HepG2 (cell line): ENCODE measurements around the gene SLC25A28. TPM values are rescaled to one million over a fixed set of nuclear protein-coding genes. Genes with fewer than 3 reads are reported as not detected.
A peak's percentile ranks its signal among the peaks of the same experiment; 100 is the strongest.

Experiments used
- CBX1 ChIP-seq: IDR thresholded peaks from one replicate; pipeline ENCODE4 v1.6.1; 2016; ENCODE audit warnings: antibody characterized with exemption, low read depth
- FOSL2 ChIP-seq: sonication (generic); formaldehyde crosslinking; IDR thresholded peaks from 2 replicates; pipeline ENCODE4 v1.4.0; 2020; ENCODE audit warnings: missing genetic modification reagents
- IKZF1 ChIP-seq: fragments of 450-650 bp; IDR thresholded peaks from 2 replicates; pipeline ENCODE4 v1.7.1; 2016
- IKZF4 ChIP-seq: sonication (generic); formaldehyde crosslinking; IDR thresholded peaks from 2 replicates; pipeline ENCODE4 v1.5.1; 2020; ENCODE audit warnings: borderline replicate concordance, mild to moderate bottlenecking, low read depth, missing genetic modification reagents; ENCODE audit errors: not compliant biosample characterization
- MTA3 ChIP-seq: sonication (generic); formaldehyde crosslinking; IDR thresholded peaks from 2 replicates; pipeline ENCODE4 v1.4.0; 2020; ENCODE audit warnings: missing genetic modification reagents
- MTF2 ChIP-seq: sonication (generic); formaldehyde crosslinking; IDR thresholded peaks from 2 replicates; pipeline ENCODE4 v1.5.0; 2020; ENCODE audit warnings: missing genetic modification reagents, borderline replicate concordance
- NFIB ChIP-seq: sonication (generic); formaldehyde crosslinking; IDR thresholded peaks from 2 replicates; pipeline ENCODE4 v1.9.0; 2021; ENCODE audit warnings: missing genetic modification reagents, mild to moderate bottlenecking, borderline replicate concordance
- RAD21 ChIP-seq: fragments of 450-650 bp; formaldehyde crosslinking; IDR thresholded peaks from 2 replicates; pipeline ENCODE4 v1.5.0; 2020; ENCODE audit warnings: mild to moderate bottlenecking
- SKI ChIP-seq: fragments of 450-650 bp; IDR thresholded peaks from one replicate; pipeline ENCODE4 v1.6.1; 2018; ENCODE audit warnings: mild to moderate bottlenecking; ENCODE audit not compliant: partially characterized antibody
- SP2 ChIP-seq: sonication (generic); formaldehyde crosslinking; IDR thresholded peaks from 2 replicates; pipeline ENCODE4 v1.5.1; 2020; ENCODE audit warnings: mild to moderate bottlenecking, missing genetic modification reagents
- SPEN ChIP-seq: sonication (generic); formaldehyde crosslinking; IDR thresholded peaks from 2 replicates; pipeline ENCODE4 v1.5.1; 2020; ENCODE audit warnings: low read depth, mild to moderate bottlenecking, missing genetic modification reagents
- TGIF2 ChIP-seq: IDR thresholded peaks from 2 replicates; pipeline ENCODE4 v1.6.1; 2016; ENCODE audit warnings: control low read depth, missing compliant biosample characterization
- ZC3H13 ChIP-seq: sonication (generic); formaldehyde crosslinking; IDR thresholded peaks from 2 replicates; pipeline ENCODE4 v1.8.1; 2023; ENCODE audit warnings: mild to moderate bottlenecking, missing genetic modification reagents, moderate library complexity
- ZNF121 ChIP-seq: sonication (generic); formaldehyde crosslinking; IDR thresholded peaks from 2 replicates; pipeline ENCODE4 v1.5.0; 2020; ENCODE audit warnings: mild to moderate bottlenecking, missing genetic modification reagents
- ZNF296 ChIP-seq: sonication (generic); formaldehyde crosslinking; conservative IDR thresholded peaks from 2 replicates; pipeline ENCODE4 v1.5.0; 2020; ENCODE audit warnings: mild to moderate bottlenecking, missing genetic modification reagents
- ZNF367 ChIP-seq: sonication (generic); formaldehyde crosslinking; IDR thresholded peaks from 2 replicates; pipeline ENCODE4 v1.4.0; 2020; ENCODE audit warnings: missing genetic modification reagents, borderline replicate concordance
- ZNF501 ChIP-seq: sonication (generic); formaldehyde crosslinking; IDR thresholded peaks from 2 replicates; pipeline ENCODE4 v1.5.1; 2020; ENCODE audit warnings: mild to moderate bottlenecking, moderate library complexity, missing genetic modification reagents
- polyA plus RNA-seq, 8 experiments: library from polyadenylated mRNA; depleted of rRNA in 3 of 8; stranded (reverse) in 7 of 8; unstranded in 1 of 8; fragments of >200 nt; fragmentation: Illumina TruSeq in 4 of 8; extraction: Trizol in 4 of 8; gene quantifications; 2 replicates each; pipeline versions ENCODE4 v1.2.1 to v1.2.3, GENCODE V29; 2011 to 2016; ENCODE audit warnings: low read depth in 4 of 8, missing spikeins in 1 of 8, mixed read lengths in 1 of 8; ENCODE audit not compliant: insufficient read depth in 1 of 8
- total RNA-seq, 5 experiments: library from RNA; depleted of rRNA; stranded (reverse); fragments of >200 nt; fragmentation: Illumina TruSeq; extraction: Trizol; gene quantifications; 2 replicates each; pipeline ENCODE4 v1.2.3, GENCODE V29; 2016; ENCODE audit warnings: low read depth in 1 of 5
- TF ChIP-seq, protein P1 (sequence below): sonication (generic); formaldehyde crosslinking; IDR thresholded peaks from 2 replicates; pipeline ENCODE4 v1.9.0; 2021; ENCODE audit warnings: missing genetic modification reagents, mild to moderate bottlenecking, borderline replicate concordance
- TF ChIP-seq, protein P2 (sequence below): sonication (generic); formaldehyde crosslinking; IDR thresholded peaks from 2 replicates; pipeline ENCODE4 v1.4.0; 2020; ENCODE audit warnings: missing genetic modification reagents
- TF ChIP-seq, protein P3 (sequence below): sonication (generic); formaldehyde crosslinking; IDR thresholded peaks from 2 replicates; pipeline ENCODE4 v1.4.0; 2020; ENCODE audit warnings: missing genetic modification reagents, borderline replicate concordance
- TF ChIP-seq, protein P4 (sequence below): sonication (generic); formaldehyde crosslinking; IDR thresholded peaks from 2 replicates; pipeline ENCODE4; 2020; ENCODE audit warnings: missing genetic modification reagents, mild to moderate bottlenecking, borderline replicate concordance

The SLC25A28 gene
- total and polyA plus RNA-seq, 2 of the 13 experiments (the other 11 are each of a cell fraction or from before 2014, with no cell fraction given): 15.2 to 41.0 TPM

GRCh38 chr10:99620711-99621453, 643 bp upstream of the SLC25A28 start (continued):
- TF ChIP-seq IKZF4 (CRISPR knock-in tag) (peak; percentile 65), NFIB (CRISPR knock-in tag) (peak; percentile 91; the same call in 1 of the 2 replicates), CBX1 (peak; percentile 59), ZNF121 (0 out of 2 replicates have a peak, but pooled peaks have one; percentile 49), RAD21 (CRISPR knock-in tag) (0 out of 2 replicates have a peak, but pooled peaks have one; percentile 11), SP2 (CRISPR knock-in tag) (no peak; the same call in 1 of the 2 replicates), MTF2 (CRISPR knock-in tag) (peak; percentile 77; the same call in 1 of the 2 replicates), SPEN (CRISPR knock-in tag) (peak; percentile 46), ZNF501 (peak; percentile 99), ZNF367 (CRISPR knock-in tag) (no peak; the same call in 1 of the 2 replicates), TGIF2 (peak; percentile 57), SKI (peak; percentile 56), IKZF1 (no peak), MTA3 (CRISPR knock-in tag) (no peak), ZC3H13 (CRISPR knock-in tag) (peak; percentile 75; the same call in 1 of the 2 replicates), ZNF296 (CRISPR knock-in tag) (no peak), FOSL2 (CRISPR knock-in tag) (peak; percentile 97)
- TF ChIP-seq, protein P1, sequence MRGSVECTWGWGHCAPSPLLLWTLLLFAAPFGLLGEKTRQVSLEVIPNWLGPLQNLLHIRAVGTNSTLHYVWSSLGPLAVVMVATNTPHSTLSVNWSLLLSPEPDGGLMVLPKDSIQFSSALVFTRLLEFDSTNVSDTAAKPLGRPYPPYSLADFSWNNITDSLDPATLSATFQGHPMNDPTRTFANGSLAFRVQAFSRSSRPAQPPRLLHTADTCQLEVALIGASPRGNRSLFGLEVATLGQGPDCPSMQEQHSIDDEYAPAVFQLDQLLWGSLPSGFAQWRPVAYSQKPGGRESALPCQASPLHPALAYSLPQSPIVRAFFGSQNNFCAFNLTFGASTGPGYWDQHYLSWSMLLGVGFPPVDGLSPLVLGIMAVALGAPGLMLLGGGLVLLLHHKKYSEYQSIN (CRISPR knock-in tag): no peak
- TF ChIP-seq, protein P2, sequence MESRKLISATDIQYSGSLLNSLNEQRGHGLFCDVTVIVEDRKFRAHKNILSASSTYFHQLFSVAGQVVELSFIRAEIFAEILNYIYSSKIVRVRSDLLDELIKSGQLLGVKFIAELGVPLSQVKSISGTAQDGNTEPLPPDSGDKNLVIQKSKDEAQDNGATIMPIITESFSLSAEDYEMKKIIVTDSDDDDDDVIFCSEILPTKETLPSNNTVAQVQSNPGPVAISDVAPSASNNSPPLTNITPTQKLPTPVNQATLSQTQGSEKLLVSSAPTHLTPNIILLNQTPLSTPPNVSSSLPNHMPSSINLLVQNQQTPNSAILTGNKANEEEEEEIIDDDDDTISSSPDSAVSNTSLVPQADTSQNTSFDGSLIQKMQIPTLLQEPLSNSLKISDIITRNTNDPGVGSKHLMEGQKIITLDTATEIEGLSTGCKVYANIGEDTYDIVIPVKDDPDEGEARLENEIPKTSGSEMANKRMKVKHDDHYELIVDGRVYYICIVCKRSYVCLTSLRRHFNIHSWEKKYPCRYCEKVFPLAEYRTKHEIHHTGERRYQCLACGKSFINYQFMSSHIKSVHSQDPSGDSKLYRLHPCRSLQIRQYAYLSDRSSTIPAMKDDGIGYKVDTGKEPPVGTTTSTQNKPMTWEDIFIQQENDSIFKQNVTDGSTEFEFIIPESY (CRISPR knock-in tag): peak; percentile 47; the same call in 1 of the 2 replicates
- TF ChIP-seq, protein P3, sequence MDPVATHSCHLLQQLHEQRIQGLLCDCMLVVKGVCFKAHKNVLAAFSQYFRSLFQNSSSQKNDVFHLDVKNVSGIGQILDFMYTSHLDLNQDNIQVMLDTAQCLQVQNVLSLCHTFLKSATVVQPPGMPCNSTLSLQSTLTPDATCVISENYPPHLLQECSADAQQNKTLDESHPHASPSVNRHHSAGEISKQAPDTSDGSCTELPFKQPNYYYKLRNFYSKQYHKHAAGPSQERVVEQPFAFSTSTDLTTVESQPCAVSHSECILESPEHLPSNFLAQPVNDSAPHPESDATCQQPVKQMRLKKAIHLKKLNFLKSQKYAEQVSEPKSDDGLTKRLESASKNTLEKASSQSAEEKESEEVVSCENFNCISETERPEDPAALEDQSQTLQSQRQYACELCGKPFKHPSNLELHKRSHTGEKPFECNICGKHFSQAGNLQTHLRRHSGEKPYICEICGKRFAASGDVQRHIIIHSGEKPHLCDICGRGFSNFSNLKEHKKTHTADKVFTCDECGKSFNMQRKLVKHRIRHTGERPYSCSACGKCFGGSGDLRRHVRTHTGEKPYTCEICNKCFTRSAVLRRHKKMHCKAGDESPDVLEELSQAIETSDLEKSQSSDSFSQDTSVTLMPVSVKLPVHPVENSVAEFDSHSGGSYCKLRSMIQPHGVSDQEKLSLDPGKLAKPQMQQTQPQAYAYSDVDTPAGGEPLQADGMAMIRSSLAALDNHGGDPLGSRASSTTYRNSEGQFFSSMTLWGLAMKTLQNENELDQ (CRISPR knock-in tag): peak; percentile 65; the same call in 1 of the 2 replicates
- TF ChIP-seq, protein P4, sequence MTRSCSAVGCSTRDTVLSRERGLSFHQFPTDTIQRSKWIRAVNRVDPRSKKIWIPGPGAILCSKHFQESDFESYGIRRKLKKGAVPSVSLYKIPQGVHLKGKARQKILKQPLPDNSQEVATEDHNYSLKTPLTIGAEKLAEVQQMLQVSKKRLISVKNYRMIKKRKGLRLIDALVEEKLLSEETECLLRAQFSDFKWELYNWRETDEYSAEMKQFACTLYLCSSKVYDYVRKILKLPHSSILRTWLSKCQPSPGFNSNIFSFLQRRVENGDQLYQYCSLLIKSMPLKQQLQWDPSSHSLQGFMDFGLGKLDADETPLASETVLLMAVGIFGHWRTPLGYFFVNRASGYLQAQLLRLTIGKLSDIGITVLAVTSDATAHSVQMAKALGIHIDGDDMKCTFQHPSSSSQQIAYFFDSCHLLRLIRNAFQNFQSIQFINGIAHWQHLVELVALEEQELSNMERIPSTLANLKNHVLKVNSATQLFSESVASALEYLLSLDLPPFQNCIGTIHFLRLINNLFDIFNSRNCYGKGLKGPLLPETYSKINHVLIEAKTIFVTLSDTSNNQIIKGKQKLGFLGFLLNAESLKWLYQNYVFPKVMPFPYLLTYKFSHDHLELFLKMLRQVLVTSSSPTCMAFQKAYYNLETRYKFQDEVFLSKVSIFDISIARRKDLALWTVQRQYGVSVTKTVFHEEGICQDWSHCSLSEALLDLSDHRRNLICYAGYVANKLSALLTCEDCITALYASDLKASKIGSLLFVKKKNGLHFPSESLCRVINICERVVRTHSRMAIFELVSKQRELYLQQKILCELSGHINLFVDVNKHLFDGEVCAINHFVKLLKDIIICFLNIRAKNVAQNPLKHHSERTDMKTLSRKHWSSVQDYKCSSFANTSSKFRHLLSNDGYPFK (CRISPR knock-in tag): peak; percentile 89
